NCI-H2081 (cell line): ENCODE results near the gene UBE3A.

Experiments
- DNase-seq, 2 experiments: peaks; one replicate each; lab custom pipeline; 2025; lab: John Stamatoyannopoulos, UW

The UBE3A gene

GRCh38 chr15:25402342-25402741, 36.5 kb downstream of the UBE3A start:
- no peak for DNase-seq

- DNase-seq: no peak
Measured at GRCh38 chr15:25401501-25401900, 37.3 kb downstream of the UBE3A start.

GRCh38 chr15:25397100-25397499, 41.7 kb downstream of the UBE3A start:
- DNase-seq: no peak

- no peak for DNase-seq
Measured at GRCh38 chr15:25394898-25395297, 43.9 kb downstream of the UBE3A start.

GRCh38 chr15:25392806-25393205, 46.0 kb downstream of the UBE3A start:
- no peak for DNase-seq

GRCh38 chr15:25391971-25392721, 46.7 kb downstream of the UBE3A start:
- no peak for DNase-seq

GRCh38 chr15:25385986-25386385, 52.8 kb downstream of the UBE3A start:
- DNase-seq: no peak

- no peak for DNase-seq
Measured at GRCh38 chr15:25381579-25381978, 57.2 kb downstream of the UBE3A start.

GRCh38 chr15:25378501-25378901, 60.3 kb downstream of the UBE3A start:
- DNase-seq: no peak

- DNase-seq: peak in 1 of 2 experiments; percentile 18
Measured at GRCh38 chr15:25375557-25375956, 63.3 kb downstream of the UBE3A start.

- no peak for DNase-seq
Measured at GRCh38 chr15:25374143-25374542, 64.7 kb downstream of the UBE3A start.

GRCh38 chr15:25372298-25372697, 66.5 kb downstream of the UBE3A start:
- no peak for DNase-seq

GRCh38 chr15:25368850-25369249, 70.0 kb downstream of the UBE3A start:
- DNase-seq: no peak

GRCh38 chr15:25366058-25366457, 72.8 kb downstream of the UBE3A start:
- no peak for DNase-seq

- no peak for DNase-seq
Measured at GRCh38 chr15:25362545-25362944, 76.3 kb downstream of the UBE3A start.

GRCh38 chr15:25347707-25348106, 91.1 kb downstream of the UBE3A start:
- DNase-seq: no peak

- DNase-seq: no peak
Measured at GRCh38 chr15:25346371-25346770, 92.5 kb downstream of the UBE3A start.

- DNase-seq: peak; percentile 44 to 72
Measured at GRCh38 chr15:25345943-25346342, 92.9 kb downstream of the UBE3A start.

- DNase-seq: no peak
Measured at GRCh38 chr15:25342629-25343028, 96.2 kb downstream of the UBE3A start.

- no peak for DNase-seq
Measured at GRCh38 chr15:25339431-25339830, 99.4 kb downstream of the UBE3A start.

GRCh38 chr15:25335279-25335678, 103.5 kb downstream of the UBE3A start:
- no peak for DNase-seq

- DNase-seq: peak in 1 of 2 experiments; percentile 8
Measured at GRCh38 chr15:25333049-25333448, 105.8 kb downstream of the UBE3A start.

GRCh38 chr15:25332306-25332705, 106.5 kb downstream of the UBE3A start:
- no peak for DNase-seq

GRCh38 chr15:25331860-25332259, 107.0 kb downstream of the UBE3A start:
- DNase-seq: no peak
